Upper lobe of left lung (tissue), 6 donors: ENCODE measurements around the gene ZNF609. TPM values are rescaled to one million over a fixed set of nuclear protein-coding genes. Genes with fewer than 3 reads are reported as not detected.

Source experiments
- ATAC-seq, 2 donors: fragments of 200-7000 bp; cut with Tn5 transposase; one replicate each; pipeline ENCODE4 v1.9.1; 2022; ENCODE audit warnings: mild to moderate bottlenecking in 2 of 2, moderate library complexity in 2 of 2; ENCODE audit not compliant: low FRiP score in 2 of 2
- DNase-seq, 2 donors: peaks; one replicate each; pipeline ENCODE4 v3.0.0-alpha.2; 2019 to 2020
- H3K27ac ChIP-seq, 4 donors: fragments of 200-600 bp; sonication (generic); one replicate each; pipeline ENCODE4 v1.5.1; 2016 to 2019
- H3K27me3 ChIP-seq, 4 donors: fragments of 200-600 bp; sonication (generic); one replicate each; pipeline ENCODE4 v1.5.1; 2017 to 2019
- H3K36me3 ChIP-seq, 4 donors: fragments of 200-600 bp; sonication (generic); one replicate each; pipeline ENCODE4 v1.5.1; 2016 to 2019
- H3K4me1 ChIP-seq, 4 donors: fragments of 200-600 bp; sonication (generic); one replicate each; pipeline ENCODE4 v1.5.1; 2018 to 2019
- H3K4me3 ChIP-seq, 4 donors: fragments of 200-600 bp; sonication (generic); one replicate each; pipeline ENCODE4 v1.5.1; 2017 to 2019; ENCODE audit warnings: mild to moderate bottlenecking in 2 of 4, moderate library complexity in 1 of 4
- H3K9me3 ChIP-seq, 4 donors: fragments of 200-600 bp; sonication (generic); one replicate each; pipeline ENCODE4 v1.5.1; 2018 to 2019
- EP300 ChIP-seq, 4 donors: sonication (generic); formaldehyde crosslinking; IDR thresholded peaks; one replicate each; pipeline ENCODE4 v1.5.1; 2017; ENCODE audit warnings: antibody characterized with exemption in 4 of 4, control low read depth in 2 of 4
- POLR2A ChIP-seq, 4 donors: fragments of 450-650 bp; IDR thresholded peaks; one replicate each; pipeline ENCODE4 v1.5.1; 2016 to 2017; ENCODE audit warnings: antibody characterized with exemption in 4 of 4, mild to moderate bottlenecking in 2 of 4
- POLR2AphosphoS5 ChIP-seq, 2 donors: sonication (generic); formaldehyde crosslinking; IDR thresholded peaks; one replicate each; pipeline ENCODE4 v1.5.1; 2017; ENCODE audit warnings: antibody characterized with exemption in 2 of 2
- WGBS, 2 donors: methylation state at CpG; one replicate each; pipeline ENCODE4 v1.1.5; 2017 to 2018; 5-methylcytosine and 5-hydroxymethylcytosine counted together
- total RNA-seq, 6 donors: library from RNA; depleted of rRNA in 4 of 6; stranded (reverse); fragments of >200 nt in 4 of 6; gene quantifications; one replicate each; pipeline versions ENCODE4 v1.1.0 to v1.2.1, GENCODE V29; 2016 to 2021
- TF ChIP-seq, protein P1 (sequence below), 6 experiments: fragments of 450-650 bp in 4 of 6; fragments of 200-600 bp in 2 of 6; sonication (generic) in 2 of 6; IDR thresholded peaks; one replicate each; pipeline ENCODE4 v1.5.1; 2016 to 2019; ENCODE audit warnings: antibody characterized with exemption in 6 of 6
- donor health status: DM: no; HTN: no; CAD: no; lungs with moderate emphysema.
- donor health status: DM: no; HTN: yes; CAD: no; lungs with severe emphysema.

ZNF609 gene
- total RNA-seq, 6 donors from 2014 or later = 30.4 to 65.0 (median 44.5) TPM

DNA sequence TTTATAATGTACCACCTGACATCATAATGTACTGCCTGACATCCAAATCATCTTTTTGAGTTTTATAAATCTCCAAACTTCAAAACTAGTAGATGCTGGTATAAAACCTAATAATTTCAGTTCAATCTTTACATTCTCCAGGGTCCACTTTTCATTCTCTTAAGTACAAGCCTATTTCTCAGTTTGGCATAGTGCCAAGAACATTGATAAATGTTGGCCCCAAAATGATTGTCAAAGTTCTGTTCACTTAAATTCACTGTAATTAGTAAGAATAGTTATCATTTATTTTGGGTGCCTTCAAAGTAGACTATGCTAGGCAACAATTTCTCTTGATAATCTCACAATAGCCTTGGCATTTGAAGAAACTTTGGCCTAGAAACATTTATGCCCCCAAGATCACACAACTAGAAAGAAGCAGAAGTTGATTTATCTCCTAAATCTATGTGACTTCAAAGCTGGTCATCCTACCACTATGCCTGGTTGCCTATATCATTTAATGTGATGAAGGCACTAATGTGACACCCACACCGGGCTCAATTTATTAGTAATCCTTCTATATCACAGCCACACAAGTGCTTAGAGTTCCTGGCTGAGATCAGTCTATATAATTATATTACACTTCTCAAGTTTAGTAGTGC is 101.7 kb downstream of the ZNF609 start:
- Histone ChIP-seq H3K4me3 (no peak overlapping the region), H3K27me3 (no peaks in the 10 kb centered on the region), H3K27ac (no peak overlapping the region), H3K4me1 (peaks cover 8 to 17% (median 13%) of the 10 kb centered on the region in 4 donors), H3K36me3 (no peaks in the 10 kb centered on the region), H3K9me3 (no peaks in the 10 kb centered on the region)
- no peak for DNase-seq
- TF ChIP-seq, protein P1, sequence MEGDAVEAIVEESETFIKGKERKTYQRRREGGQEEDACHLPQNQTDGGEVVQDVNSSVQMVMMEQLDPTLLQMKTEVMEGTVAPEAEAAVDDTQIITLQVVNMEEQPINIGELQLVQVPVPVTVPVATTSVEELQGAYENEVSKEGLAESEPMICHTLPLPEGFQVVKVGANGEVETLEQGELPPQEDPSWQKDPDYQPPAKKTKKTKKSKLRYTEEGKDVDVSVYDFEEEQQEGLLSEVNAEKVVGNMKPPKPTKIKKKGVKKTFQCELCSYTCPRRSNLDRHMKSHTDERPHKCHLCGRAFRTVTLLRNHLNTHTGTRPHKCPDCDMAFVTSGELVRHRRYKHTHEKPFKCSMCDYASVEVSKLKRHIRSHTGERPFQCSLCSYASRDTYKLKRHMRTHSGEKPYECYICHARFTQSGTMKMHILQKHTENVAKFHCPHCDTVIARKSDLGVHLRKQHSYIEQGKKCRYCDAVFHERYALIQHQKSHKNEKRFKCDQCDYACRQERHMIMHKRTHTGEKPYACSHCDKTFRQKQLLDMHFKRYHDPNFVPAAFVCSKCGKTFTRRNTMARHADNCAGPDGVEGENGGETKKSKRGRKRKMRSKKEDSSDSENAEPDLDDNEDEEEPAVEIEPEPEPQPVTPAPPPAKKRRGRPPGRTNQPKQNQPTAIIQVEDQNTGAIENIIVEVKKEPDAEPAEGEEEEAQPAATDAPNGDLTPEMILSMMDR (IDR thresholded peaks at IDR 0.05) = no peak
- no peak for TF ChIP-seq EP300 (IDR thresholded peaks at IDR 0.05)
- no peak for TF ChIP-seq POLR2A (IDR thresholded peaks at IDR 0.05)
- TF ChIP-seq POLR2AphosphoS5 (IDR thresholded peaks at IDR 0.05) = no peak
- ATAC-seq = no peak
- 95 to 100% methylated on average over 1 of the region's 1 CpG for WGBS, 2 donors

DNA sequence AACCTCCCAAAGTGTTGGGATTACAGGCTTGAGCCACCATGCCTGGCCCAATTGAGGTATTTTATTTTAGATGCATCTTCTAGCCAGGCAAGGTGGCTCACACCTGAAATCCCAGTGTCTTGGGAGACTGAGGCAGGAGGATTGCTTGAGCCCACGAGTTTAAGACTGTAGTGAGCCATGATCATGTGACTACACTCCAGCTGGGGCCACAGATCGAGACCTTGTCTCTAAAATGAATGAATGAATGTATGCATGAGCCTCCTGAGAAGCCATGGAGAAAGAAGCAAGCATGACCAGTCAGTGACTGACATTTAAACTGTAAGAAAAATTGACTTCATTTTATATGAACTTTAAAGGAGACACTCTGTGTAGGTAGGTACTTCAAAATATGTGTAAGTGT is 105.7 kb downstream of the ZNF609 start:
- Histone ChIP-seq H3K27ac (no peak overlapping the region), H3K27me3 (no peaks in the 10 kb centered on the region), H3K9me3 (no peaks in the 10 kb centered on the region), H3K4me1 (peaks cover 0 to 10% (median 2%) of the 10 kb centered on the region in 4 donors), H3K4me3 (no peak overlapping the region), H3K36me3 (no peaks in the 10 kb centered on the region)
- WGBS, 2 donors = 91 to 93% methylated on average over 2 of the region's 2 CpGs
- no peak for DNase-seq
- TF ChIP-seq, protein P1 (IDR thresholded peaks at IDR 0.05) = no peak
- no peak for TF ChIP-seq POLR2AphosphoS5 (IDR thresholded peaks at IDR 0.05)
- no peak for TF ChIP-seq EP300 (IDR thresholded peaks at IDR 0.05)
- no peak for TF ChIP-seq POLR2A (IDR thresholded peaks at IDR 0.05)
- no peak for ATAC-seq

DNA sequence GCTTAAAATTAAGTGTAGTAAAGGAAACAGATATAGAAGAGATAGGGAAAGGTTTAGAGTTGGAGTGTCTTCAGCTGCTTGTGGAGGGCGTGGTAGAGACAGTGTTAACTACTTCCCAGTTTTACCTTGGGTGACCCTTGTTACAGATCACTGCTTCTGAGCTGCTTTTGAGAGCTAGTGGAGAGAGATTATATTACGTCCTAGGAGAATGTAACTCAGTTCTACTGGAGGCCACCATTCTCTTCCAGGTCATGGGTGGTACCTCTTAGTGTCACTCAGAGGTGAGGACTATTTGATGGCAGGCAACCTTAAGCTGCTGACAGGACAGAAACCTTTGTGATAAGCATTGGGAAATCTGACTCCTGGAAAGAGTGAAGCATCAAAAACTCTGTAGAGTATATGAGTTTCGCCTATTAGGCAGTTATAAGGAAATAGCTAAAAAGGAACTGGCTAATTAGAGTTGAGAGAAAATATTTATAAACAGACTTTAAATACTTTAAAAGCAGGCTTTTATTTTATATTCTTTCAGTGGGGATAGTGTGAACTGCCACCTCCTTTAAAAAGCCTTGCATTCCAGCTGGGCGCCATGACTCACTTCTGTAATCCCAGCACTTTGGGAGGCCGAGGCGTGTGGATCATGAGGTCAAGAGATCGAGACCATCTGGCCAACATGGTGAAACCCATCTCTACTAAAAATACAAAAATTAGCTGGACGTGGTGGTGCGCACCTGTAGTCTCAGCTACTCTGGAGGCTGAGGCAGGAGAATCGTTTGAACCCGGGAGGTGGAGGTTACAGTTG is 106.5 kb downstream of the ZNF609 start:
- Histone ChIP-seq H3K27me3 (no peaks in the 10 kb centered on the region), H3K27ac (no peak overlapping the region), H3K9me3 (no peaks in the 10 kb centered on the region), H3K4me3 (no peak overlapping the region), H3K36me3 (no peaks in the 10 kb centered on the region), H3K4me1 (peaks cover 3 to 15% (median 6%) of the 10 kb centered on the region in 4 donors)
- peak in 1 of 2 donors; percentile 47 for ATAC-seq
- 89 to 91% methylated on average over 11 of the region's 11 CpGs for WGBS, 2 donors
- TF ChIP-seq POLR2AphosphoS5 (IDR thresholded peaks at IDR 0.05) = no peak
- no peak for TF ChIP-seq POLR2A (IDR thresholded peaks at IDR 0.05)
- TF ChIP-seq, protein P1 (IDR thresholded peaks at IDR 0.05) = no peak
- TF ChIP-seq EP300 (IDR thresholded peaks at IDR 0.05) = no peak
- DNase-seq = no peak

DNA sequence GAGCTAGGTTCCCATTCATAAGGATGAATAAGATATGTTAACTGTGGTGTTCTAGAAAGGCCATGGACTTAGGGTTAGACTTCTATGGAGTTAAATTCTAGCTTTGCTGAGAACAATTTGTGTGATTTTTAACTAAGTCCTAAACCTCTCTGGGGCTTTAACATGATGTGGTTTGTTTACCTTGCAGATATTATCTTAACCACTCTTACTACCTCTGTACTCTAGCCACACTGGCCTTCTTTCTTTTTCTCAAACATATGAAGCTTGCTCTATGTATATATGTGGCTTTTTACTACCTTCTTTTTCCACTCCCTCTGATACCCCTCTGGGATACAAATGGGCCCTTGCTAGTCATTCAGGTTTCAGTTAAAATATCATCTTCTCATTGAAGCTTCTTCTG is 108.4 kb downstream of the ZNF609 start:
- Histone ChIP-seq H3K27me3 (no peaks in the 10 kb centered on the region), H3K4me3 (no peak overlapping the region), H3K9me3 (no peaks in the 10 kb centered on the region), H3K4me1 (peaks cover 4 to 22% (median 10%) of the 10 kb centered on the region in 4 donors), H3K27ac (no peak overlapping the region), H3K36me3 (no peaks in the 10 kb centered on the region)
- DNase-seq (no peak), ATAC-seq (no peak)
- TF ChIP-seq EP300 (IDR thresholded peaks at IDR 0.05) = no peak
- TF ChIP-seq POLR2AphosphoS5 (IDR thresholded peaks at IDR 0.05) = no peak
- no peak for TF ChIP-seq POLR2A (IDR thresholded peaks at IDR 0.05)
- TF ChIP-seq, protein P1 (IDR thresholded peaks at IDR 0.05) = no peak
